Peyer's patch (tissue), 4 donors: ENCODE data around the gene KIRREL1.

ENCODE experiments used
- POLR2A ChIP-seq, 2 donors: fragments of 450-650 bp; IDR thresholded peaks; one replicate each; pipeline ENCODE4 v1.5.1; 2017; ENCODE audit warnings: antibody characterized with exemption in 2 of 2, mild to moderate bottlenecking in 2 of 2, moderate library complexity in 2 of 2
- TF ChIP-seq, protein P1 (sequence below), 6 experiments: fragments of 450-650 bp in 4 of 6; fragments of 200-600 bp in 2 of 6; sonication (generic) in 1 of 6; IDR thresholded peaks; one replicate each; pipeline ENCODE4 v1.5.1; 2017 to 2019; ENCODE audit warnings: antibody characterized with exemption in 6 of 6, mild to moderate bottlenecking in 3 of 6, moderate library complexity in 1 of 6

DNA sequence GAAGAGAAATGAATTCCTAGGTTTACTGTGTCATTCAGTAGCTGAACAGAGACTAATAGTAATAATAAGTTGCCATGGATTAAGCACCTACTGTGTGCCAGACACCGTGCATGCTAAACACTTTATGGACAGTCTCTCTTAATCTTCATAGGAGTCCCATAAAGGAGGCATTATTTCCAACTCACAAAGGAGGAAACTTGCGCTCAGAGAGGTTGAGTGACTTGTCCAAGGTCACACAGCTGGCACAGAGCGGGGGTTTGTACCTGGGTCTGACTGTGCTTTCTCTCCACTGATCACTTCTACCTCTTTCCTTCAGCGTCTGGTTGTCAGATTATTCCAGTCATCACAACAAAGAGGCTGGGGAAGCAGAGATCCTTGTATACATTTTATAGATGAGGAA lies 91.3 kb downstream of the KIRREL1 start:
- TF ChIP-seq, protein P1, sequence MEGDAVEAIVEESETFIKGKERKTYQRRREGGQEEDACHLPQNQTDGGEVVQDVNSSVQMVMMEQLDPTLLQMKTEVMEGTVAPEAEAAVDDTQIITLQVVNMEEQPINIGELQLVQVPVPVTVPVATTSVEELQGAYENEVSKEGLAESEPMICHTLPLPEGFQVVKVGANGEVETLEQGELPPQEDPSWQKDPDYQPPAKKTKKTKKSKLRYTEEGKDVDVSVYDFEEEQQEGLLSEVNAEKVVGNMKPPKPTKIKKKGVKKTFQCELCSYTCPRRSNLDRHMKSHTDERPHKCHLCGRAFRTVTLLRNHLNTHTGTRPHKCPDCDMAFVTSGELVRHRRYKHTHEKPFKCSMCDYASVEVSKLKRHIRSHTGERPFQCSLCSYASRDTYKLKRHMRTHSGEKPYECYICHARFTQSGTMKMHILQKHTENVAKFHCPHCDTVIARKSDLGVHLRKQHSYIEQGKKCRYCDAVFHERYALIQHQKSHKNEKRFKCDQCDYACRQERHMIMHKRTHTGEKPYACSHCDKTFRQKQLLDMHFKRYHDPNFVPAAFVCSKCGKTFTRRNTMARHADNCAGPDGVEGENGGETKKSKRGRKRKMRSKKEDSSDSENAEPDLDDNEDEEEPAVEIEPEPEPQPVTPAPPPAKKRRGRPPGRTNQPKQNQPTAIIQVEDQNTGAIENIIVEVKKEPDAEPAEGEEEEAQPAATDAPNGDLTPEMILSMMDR (IDR thresholded peaks at IDR 0.05): no peak
- no peak for TF ChIP-seq POLR2A (IDR thresholded peaks at IDR 0.05)
